GM18499 (cell line): Measurements from ENCODE around the gene EFCAB8.

Experiments
- ATAC-seq: cut with Tn5 transposase; IDR thresholded peaks from one replicate; pipeline ENCODE4 v1.9.1; 2021; ENCODE audit warnings: moderate number of reproducible peaks; ENCODE audit not compliant: insufficient read depth, unreplicated experiment

EFCAB8 gene

DNA sequence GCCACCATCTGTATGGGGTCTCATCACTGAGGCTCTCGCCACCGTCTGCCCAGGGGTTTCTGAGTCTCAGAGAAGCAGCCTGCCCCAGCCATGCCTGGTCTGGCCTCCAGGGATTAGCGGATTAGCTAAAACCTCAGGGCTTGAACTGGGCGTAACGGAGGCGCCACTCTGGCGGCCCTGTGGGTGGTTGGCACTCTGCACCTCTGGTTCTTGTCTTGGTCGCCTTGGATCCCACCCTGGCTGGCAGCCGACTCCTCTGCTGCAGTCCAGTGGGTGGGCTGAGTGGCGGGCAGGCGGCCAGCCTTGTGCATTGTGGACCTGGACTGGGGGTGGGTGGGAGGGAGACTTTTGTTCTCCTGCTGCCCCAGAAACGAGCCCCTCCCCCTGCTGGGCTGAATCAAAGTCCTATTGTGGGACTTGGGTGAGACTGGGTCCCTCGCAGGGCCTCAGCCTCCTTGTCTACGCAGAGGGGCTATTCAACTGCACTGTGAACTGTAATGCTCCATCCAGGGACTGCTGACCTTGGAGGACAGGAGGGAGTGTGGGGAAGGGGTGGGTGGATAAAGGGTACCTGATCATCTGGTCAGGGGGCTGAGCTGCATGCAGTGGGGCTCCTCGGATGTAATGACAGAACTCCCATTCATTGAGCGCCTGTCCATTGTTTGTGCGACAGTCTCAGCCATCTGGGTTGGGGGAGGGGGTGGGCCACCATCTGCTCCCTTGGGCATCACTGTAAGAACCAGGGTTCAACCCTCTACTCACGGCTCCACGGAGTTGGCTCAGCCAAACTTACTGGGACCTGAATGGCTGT, 121.6 kb downstream of the EFCAB8 start:
- no peak for ATAC-seq

- no peak for ATAC-seq
Measured at GRCh38 chr20:32980990-32981389, 122.3 kb downstream of the EFCAB8 start.

GRCh38 chr20:32982617-32983458, 124.1 kb downstream of the EFCAB8 start:
- ATAC-seq: no peak

GRCh38 chr20:32983459-32984112, 124.9 kb downstream of the EFCAB8 start:
- no peak for ATAC-seq

DNA sequence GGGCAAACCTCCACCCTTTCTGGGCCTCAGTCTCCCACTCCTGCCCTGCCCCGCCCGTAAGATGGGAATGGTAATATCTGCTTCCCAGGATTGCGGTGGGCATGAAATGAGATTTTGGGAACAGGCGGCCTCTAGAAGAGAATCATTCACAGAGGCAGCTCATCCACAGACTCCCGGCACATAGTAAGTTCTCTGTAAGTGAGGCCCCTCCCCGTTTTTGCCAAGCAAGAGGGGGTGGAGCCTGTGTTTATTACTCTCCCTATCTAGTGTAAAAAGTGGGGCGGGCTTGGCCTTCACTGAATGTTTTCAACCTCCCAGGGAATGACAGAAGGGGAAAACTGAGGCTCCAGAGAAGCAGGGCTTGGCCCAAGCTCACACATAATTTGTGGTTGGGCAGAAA, 125.5 kb downstream of the EFCAB8 start:
- ATAC-seq: no peak

DNA sequence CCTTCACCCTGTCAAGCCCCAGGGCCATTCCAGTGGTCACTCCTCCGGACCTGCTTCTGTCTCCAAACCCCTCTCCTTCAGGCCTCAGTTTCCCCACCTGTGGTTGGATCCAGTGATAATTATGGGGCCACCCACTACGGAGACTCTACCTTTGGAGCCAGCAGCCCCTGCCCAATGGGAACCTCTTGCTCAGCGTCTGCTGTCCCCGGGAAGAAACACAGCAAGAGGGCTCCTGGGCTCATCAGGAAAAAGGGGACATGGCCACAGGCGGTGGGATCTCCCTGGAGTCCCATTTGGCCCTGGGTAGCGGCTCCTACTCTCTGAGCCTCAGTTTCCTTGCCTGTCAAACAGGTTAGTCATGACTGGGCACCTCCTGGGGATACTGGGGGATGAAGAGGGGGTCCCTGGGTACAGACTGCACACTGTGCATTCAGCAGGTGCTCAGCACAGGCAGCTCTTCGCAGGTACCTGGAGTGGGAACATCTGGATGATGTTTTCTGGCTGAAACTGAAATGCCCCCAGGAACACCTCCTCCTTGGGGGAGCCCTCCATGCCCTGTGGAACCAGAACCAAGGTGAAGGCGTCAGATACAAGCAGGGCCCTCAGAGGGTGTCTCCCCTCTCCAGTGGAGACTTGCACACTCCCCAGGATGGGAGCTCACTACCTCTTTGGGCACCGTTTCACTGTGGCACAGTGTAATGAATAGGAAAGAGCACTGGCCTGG, 126.1 kb downstream of the EFCAB8 start:
- ATAC-seq: no peak

DNA sequence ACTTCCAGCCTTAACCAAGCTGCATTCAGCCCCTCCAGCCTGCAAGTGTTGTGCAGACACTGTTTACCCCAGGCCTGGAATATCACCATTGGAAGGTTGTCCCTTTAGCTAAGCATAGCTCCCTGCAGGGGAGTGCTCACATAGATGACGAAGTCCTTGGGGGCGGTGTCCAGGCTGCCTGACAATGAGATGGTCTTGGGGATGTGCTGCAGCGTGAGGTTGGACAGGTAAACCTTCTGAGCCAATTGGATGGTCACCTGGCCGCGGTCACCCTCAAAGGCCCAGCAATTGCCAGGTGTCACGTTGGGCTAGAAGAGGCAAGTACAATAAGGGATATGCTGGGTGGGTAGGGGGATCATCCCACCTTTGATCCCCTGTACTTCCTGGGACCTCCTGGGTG, 126.9 kb downstream of the EFCAB8 start:
- ATAC-seq: no peak

DNA sequence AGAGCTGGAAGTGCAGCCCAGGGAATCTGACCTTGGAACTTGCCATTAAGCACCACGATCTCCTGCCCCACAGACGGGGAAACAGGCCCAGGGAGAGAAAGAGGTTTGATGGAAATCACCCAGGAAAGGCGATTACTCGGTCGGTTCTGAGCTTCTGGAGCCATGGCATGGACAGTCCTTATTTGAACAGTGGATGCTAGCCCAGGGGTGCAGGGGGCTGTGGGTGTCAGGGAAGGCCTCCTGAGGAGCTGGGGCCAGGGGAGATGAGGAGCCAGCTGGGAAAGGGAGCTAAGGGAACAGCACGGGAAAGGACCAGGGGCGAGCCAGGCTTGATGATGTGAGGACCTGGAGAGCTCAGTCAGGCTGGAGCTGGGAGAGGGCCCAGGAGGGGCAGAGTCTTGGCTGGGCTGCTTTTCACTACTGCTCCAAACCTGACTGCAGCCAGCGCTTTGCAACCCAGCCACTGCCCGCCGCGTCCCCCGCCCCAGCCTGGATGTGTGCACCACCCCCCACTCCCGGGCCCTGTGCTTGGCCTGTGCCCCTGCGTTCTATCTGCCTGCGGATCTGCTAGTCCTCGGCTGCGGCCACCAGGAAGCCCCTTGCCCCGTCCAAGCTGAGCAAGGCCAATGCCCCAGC, 127.7 kb downstream of the EFCAB8 start:
- ATAC-seq: no peak

- no peak for ATAC-seq
Measured at GRCh38 chr20:32987044-32987825, 128.5 kb downstream of the EFCAB8 start.

- no peak for ATAC-seq
Measured at GRCh38 chr20:32988008-32988407, 129.3 kb downstream of the EFCAB8 start.

DNA sequence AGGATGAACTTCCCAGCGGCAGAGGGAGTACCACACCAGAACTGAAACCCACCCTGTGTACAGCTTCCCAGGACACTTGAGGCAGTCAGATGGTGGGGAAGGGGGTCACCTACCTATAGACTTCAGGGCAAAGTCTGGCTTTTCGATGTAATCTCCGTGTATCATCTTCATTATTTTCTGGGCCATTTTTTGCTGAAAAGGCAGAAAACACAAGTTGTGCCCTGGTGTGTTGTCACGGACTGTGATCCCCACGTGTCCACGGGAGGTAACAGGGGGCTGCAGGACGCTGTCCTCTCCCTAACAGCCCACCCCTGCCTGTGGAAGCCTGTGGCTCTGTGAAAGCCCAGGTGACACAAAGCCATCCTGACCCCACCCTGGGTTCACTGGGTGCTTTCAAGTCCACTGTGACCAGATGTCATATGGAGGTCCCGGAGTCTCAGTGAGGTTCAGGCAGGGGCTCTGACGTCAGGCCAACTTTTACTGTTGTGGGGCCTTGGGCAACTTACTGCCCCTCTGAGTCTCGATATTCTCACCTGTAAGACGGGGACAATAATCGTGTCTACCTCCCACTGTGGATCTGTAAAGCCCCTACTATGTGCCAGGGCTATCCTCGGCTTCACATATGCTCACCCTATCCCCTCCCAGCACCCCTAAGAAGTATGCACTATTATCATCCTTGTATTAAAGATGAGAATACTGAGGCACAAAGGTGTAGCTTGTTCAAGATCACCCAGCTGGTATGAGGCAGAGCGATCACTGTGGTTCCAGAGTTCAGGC, 131.0 kb downstream of the EFCAB8 start:
- no peak for ATAC-seq

- no peak for ATAC-seq
Measured at GRCh38 chr20:32990426-32990825, 131.7 kb downstream of the EFCAB8 start.

DNA sequence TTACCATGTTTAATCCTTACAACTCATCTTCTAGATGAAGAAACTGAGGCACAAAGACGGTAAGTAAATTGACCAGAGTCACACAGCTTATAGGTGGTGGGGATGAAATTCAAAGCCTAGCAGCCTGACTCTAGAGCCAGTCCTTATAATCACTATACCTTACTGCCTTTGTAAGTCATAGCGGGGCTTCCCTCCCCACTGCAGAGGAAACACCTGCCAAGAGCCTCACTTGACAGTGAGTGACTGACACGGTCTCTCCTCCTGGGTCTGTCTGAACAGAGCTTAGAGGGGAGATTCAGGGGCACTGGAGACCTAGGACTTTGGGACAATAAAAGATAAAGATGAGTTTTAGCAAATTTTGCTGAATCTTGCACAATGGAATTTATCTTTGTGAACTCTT, 132.7 kb downstream of the EFCAB8 start:
- no peak for ATAC-seq

DNA sequence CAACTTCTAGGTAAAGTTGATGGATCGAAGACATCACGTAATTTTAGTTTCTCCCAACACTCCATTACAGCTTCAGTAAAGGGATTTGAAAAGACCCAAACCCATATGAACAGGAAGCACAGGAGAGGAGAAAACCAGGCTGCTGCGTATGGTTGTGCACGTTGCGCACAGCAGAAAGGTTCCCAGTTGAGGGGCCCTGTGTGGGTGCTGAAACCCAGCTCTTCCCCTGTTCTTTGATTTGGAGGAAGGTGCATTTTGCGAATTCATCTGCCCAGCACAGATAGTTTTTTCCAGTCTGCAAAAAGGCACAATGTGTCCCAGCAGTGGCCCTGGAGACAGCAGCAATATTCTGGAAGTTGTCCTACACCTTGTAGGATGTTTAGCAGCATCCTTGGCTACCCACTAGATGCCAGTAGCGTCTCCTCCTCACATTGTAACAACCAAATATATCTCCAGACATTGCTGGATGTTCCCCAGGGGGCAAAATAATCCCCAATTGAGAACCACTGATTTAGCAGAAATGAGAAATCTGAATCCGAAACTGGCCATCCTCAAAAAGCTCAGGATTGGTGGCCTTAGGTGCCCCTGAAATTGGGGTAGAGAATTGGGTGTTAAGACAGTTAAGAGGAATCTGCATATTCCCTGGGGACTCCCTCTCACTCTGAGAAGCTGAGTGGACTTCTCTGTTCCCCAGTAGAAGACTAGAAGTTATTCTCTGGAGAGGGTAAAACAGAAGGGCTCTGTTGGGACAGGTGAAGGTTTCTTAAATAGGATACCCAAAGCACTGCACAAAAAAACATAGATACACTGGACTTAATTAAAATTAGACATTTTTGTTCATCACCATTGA, 133.3 kb downstream of the EFCAB8 start:
- ATAC-seq: no peak

DNA sequence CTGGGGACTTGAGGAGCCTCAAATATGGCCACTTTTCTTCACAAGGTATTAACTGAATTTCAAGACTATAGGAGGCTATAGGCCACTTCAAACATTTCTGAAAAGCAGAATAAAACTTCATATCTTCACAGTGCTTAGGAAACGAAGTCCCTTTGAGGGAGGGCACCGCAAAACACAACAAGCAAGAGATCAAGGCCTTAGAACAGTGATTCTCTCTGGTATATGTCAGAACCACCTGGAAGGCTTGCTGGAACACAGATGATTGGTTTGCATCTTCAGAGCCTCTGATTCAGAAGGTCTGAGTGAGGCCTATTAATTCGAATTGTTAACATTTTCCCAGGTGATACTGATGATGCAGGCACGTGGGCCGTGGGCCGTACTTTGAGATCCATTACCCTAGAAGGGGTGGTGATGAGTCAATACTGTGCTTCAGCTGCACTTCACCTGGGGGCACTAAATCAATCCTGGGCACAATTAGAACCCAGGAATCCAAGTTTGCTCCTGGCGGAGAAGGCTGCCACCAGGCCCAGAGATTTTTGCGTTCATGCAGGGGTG, 134.8 kb downstream of the EFCAB8 start:
- no peak for ATAC-seq

DNA sequence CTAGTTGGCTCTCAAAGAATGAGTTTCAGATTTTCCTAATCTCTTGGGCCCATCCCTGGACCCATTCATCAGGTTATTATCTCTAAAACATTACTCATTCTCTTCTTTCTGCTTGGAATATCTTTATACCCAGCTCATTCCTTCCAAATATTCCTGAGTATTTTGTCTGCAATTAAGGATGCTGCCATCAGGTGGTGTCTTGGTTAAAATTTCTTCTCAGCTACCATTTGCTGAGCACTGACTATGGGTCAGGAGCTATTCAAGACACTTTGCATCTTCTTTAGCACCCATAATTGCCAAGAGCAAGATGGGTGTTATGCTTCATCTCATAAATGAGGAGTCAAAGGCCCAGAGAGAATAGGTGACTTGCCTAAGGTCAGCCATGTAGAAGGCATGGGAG, 137.1 kb downstream of the EFCAB8 start:
- ATAC-seq: no peak

- no peak for ATAC-seq
Measured at GRCh38 chr20:32997431-32997830, 138.7 kb downstream of the EFCAB8 start.
